HG03196 (cell line): ENCODE data around the gene TNP2.
A peak's percentile ranks its signal among the peaks of the same experiment; 100 is the strongest.

ENCODE experiments used
- ATAC-seq: cut with Tn5 transposase; IDR thresholded peaks from one replicate; pipeline ENCODE4 v1.9.1; 2021; ENCODE audit not compliant: unreplicated experiment

The TNP2 gene

DNA sequence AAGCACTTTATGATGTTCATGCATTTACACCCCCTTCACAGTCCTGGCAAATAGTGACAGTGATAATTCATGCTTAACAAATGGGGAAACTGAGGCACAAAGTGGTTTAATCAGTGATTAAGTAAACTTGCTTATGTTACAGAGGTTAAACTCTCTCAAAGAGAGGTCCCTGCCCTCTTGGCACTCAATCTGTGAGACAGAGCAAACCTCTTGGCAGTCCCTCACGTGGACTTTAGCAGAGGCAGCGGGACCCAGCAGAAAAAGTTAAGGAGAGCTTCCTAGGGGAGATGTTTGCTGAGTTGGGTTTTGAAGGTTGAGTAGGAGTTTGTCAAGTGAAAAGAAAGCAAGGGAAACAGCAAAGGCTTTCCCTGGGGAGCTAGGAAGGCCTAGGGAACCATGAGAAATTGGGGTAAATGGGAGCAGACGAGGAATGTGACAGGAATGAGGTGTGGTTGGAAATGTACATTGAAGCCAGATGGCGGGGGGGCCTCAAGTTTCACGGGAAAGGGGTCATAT lies 23.8 kb downstream of the TNP2 start:
- no peak for ATAC-seq

DNA sequence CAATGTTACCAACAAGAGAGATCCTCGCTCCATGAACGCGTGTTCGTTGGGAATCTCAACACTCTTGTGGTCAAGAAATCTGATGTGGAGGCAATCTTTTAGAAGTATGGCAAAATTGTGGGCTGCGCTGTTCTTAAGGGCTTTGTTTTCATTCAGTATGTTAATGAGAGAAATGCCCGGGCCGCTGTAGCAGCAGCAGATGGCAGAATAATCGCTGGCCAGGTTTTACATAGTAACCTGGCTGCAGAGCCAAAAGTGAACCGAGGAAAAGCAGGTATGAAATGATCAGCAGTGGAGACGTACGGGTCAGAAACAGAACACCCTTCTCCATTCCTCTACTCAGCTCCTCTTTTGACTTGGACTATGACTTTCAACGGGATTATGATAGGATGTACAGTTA lies 26.5 kb downstream of the TNP2 start:
- ATAC-seq, result no peak

- ATAC-seq, result no peak
Measured at GRCh38 chr16:11241480-11242204, 27.5 kb downstream of the TNP2 start.

GRCh38 chr16:11240636-11241473 lies 28.3 kb downstream of the TNP2 start:
- no peak for ATAC-seq

DNA sequence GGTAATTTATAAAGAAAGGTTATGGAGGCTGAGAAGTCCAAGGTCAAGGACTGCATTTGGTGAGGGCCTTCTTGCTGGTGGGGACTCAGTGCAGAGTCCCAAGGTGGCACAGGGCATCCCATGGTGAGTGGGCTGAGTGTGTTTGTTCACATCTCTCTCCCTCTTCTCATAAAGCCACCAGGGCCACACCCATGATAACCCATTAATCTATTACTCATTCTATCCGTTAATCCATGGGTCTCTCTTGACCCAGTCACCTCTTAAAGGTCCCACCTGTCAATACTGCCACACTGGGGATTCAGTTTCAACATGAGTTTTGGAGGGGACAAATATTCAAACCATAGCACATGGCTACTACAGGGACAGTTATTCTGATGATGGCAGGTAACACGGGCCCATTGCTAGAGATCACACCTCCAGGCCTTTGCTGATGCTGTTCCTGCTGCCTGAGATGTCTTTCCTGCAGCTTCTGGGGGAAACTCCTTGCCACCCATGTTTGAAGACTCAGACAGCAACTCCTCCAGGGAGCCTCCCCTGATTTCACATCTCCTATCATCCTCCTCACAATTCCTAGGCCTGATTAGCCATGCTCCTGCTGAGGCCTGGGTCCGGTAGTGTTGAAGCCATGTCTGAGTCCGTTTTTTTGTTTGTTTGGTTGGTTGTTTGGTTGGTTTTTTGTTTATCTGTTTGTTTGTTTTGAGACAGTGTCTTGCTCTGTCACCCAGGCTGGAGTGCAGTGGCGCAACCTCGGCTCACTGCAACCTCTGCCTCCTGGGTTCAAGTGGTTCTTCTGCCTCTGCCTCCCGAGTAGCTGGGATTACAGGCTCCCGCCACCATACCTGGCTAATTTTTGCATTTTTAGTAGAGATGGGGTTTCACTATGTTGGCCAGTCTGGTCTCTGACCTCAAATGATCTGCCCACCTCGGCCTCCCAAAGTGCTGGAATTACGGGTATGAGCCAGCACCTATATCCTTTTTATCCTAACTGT lies 29.2 kb downstream of the TNP2 start:
- ATAC-seq, result no peak

DNA sequence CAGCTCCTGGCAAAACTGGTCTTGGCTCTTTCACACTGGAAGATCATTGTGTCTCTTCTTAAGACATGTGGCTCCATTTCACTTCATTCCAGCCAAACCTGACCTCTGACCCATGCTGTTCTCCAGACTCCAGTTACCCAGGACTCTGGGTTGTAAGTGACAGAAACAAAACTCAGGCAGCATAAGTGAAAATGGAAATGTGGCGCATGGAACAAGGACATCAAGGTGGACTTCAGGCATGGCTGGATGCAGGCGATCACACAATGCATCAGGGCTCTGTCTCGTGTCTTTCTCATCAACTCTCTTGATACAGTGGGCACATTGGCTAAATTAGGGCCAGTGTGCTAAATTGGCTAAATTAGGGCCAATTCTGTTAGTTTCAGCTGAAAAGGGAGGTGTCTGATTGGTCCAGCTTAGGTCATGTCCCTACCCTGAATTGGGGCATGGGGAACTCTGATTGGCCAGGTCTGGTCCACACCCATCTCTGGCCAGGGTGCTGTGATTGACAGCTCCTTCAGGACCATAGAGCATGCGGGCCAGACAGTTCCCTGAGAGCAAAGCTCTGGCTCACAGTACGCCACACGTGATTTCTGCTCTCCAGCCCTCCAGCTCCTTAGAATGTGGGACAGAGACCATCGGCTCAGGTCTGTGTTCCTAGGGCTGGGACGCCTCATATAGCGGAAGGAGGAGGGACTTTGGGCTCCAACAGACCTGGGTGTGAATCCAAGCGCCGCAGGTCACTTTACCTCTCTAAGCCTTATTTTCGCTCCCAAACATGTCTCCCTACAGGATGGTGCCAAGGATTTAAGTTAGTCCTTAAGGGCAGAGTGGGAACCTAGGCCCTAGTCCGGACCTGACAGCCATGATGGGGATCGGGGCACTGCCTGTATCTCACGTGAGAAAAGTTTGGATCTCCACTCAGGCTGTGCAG lies 30.6 kb downstream of the TNP2 start:
- no peak for ATAC-seq

DNA sequence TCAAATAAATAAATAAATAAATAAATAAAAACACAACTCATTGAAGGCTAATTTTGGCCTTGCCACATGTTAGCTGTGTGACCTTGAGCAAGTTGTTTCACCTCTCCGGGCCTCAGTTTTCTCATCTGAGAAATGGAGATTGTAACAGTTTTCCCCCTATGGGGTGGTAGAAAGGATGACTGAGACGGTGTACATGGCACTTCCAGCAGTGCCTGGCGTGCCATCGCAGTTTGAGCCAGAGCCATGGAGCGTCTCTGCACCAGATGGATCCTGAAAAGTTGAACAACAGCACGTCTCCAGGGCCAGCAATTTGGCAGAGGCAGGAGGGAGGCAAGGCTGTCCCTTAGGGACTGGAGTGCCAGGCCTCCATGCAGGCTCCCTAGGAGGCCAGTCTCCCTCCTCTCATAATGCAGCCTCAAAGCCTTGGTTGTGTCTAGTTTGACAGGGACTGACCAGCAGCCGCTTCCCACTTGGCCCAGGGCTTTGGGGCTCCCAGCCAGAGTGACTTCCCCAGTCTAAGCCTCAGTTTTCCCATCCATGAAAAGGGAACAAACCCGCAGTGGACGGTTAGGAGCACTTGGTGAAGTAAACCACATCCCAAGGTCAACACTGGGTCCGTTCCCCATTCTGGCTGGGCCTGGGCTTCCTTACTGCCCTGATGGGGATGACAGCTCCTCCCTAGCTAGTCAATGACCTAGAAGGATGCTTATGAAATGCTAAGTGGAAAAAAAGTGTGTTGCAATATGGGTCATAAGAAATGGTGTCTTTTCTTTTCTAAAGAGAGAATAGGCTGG lies 32.5 kb downstream of the TNP2 start:
- no peak for ATAC-seq

GRCh38 chr16:11235703-11235991 lies 33.5 kb downstream of the TNP2 start:
- no peak for ATAC-seq

DNA sequence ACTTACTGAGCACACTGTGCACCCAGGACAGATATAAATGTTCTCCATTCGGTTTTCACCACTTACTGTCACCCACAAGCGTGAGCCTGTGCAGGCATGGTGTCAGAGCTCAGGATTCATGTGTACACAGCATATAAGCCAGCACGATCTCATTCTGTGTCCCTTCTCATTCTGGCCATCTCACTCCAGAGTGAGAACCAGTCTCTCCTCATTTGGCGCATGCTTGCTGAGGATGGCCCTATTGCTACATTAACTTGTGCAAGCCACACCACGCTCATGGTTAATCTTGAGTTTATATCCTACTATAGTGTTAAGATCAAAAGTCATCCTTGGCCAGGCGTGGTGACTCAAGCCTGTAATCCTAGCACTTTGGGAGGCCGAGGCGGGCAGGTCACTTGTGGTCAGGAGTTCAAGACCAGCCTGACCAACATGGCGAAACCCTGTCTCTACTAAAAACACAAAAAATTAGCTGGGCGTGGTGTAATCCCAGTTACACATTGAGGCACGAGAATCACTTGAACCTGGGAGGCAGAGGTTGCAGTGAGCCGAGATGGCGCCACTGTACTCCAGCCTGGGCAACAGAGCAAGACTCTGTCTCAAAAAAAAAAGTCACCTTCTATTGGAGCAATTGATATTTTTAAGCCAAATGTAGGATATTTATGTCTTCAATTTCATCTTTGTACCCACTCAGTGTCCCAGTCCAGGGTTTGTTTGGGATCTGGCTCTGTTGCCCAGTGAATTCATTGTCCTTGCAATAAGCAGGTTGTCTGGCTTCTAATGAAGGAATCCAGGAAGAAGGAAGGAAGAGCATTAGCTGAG lies 34.0 kb downstream of the TNP2 start:
- no peak for ATAC-seq

- no peak for ATAC-seq
Measured at GRCh38 chr16:11233727-11234376, 35.3 kb downstream of the TNP2 start.

DNA sequence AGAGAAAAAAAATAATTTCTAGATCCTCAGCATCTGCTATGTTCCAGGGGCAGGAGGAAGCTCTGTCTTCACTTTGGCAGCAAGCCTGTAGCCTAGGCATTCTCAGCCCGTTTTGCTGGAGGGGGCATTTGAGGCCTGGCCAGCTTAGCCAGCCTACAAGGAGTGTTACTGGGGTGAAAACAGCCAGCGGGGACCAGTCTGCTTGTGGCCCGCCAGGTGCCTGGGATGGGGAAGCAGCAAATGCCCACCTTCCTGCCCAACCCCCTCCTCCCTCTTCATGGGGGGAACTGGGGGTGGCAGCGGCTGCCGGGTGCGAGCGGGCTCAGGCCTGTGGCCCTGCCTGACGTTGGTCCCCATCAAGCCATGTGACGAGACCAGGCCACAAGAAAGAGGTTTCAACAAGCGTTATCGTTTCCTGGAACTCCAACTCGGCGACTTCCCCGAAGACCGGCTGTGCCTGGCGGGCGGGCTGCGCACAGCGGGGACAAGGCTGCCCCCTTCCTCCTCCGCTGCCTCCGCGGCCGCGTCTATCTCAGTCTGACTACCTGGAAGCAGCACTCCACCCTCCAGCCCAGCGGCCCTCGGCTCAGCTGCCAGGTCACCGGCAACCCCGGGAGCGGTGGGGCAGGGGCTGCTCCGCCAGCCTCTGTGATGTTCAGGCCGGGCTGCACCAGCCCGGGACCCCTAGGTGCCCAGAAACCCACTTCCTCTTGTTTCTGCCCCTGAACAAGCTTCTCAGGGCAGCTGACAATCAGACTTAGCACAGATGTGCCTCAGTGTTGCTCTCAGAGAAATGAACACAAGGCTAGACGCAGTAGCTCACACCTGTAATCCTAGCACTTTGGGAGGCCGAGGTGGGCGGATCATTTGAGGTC lies 36.0 kb downstream of the TNP2 start:
- peak; percentile 42 for ATAC-seq

- ATAC-seq, result no peak
Measured at GRCh38 chr16:11232302-11232851, 36.7 kb downstream of the TNP2 start.

- no peak for ATAC-seq
Measured at GRCh38 chr16:11231367-11231970, 37.7 kb downstream of the TNP2 start.

GRCh38 chr16:11229906-11230305 lies 39.2 kb downstream of the TNP2 start:
- ATAC-seq, result no peak

GRCh38 chr16:11229432-11229831 lies 39.7 kb downstream of the TNP2 start:
- no peak for ATAC-seq
